Fibroblast of the aortic adventitia (primary cell): ENCODE data around the gene QPRT. TPM values are rescaled to one million over a fixed set of nuclear protein-coding genes. Genes with fewer than 3 reads are reported as not detected.
"Not testable (repeated sequence)": the region's sequence is repeated elsewhere in the genome, so short reads cannot be mapped to it uniquely, and the experiment has no call there.

Source experiments
- DNase-seq: peaks from one replicate; pipeline ENCODE4 v3.0.0-alpha.2; 2010; ENCODE audit warnings: low read depth
- H3K4me3 ChIP-seq: 2 replicates; pipeline ENCODE4 v1.5.1; 2011; ENCODE audit warnings: low read depth, mild to moderate bottlenecking, control low read depth, low read length, moderate library complexity
- CTCF ChIP-seq: IDR thresholded peaks from 2 replicates; pipeline ENCODE4 v1.5.1; 2011; ENCODE audit warnings: mild to moderate bottlenecking, low read length, control low read depth, inconsistent platforms; ENCODE audit not compliant: insufficient read depth
- total RNA-seq: library from RNA; depleted of rRNA; stranded (reverse); fragments of >200 nt; gene quantifications from 2 replicates; pipeline ENCODE4 v1.2.3, GENCODE V29; 2012; ENCODE audit warnings: low replicate concordance

The QPRT gene
- total RNA-seq, 1 donor, result 7.4 TPM

- H3K4me3 ChIP-seq, result no peak overlapping the region
- DNase-seq, result no peak
- no peak for TF ChIP-seq CTCF
Measured at GRCh38 chr16:29686740-29687332, 7.9 kb downstream of the QPRT start.

GRCh38 chr16:29687755-29688154, 8.8 kb downstream of the QPRT start:
- no peak overlapping the region for H3K4me3 ChIP-seq
- TF ChIP-seq CTCF, result no peak

GRCh38 chr16:29688172-29688571, 9.2 kb downstream of the QPRT start:
- no peak for TF ChIP-seq CTCF
- H3K4me3 ChIP-seq, result no peak overlapping the region
- DNase-seq, result no peak

More at GRCh38 chr16:29687755-29688154, 8.8 kb downstream of the QPRT start:
- DNase-seq, result no peak

GRCh38 chr16:29689490-29690351, 10.7 kb downstream of the QPRT start:
- H3K4me3 ChIP-seq, DNase-seq: not testable (repeated sequence)

DNA sequence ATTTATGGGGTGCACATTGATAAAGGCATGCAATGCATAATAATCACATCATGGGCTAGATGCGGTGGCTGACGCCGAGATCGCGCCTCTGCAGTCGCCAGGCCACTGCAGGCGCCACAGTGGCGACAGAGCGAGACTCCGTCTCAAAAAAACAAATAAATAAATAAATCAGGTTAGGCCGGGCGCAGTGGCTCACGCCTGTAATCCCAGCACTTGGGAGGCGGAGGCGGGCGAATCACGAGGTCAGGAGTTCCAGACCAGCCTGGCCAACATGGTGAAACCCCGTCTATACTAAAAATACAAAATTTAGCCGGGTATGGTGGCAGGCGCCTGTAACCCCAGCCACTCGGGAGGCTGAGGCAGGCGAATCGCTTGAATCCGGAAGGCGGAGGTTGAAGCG, 13.6 kb downstream of the QPRT start:
- DNase-seq, result not testable (repeated sequence)

GRCh38 chr16:29694384-29695195, 15.6 kb downstream of the QPRT start:
- H3K4me3 ChIP-seq, result no peak overlapping the region
- no peak for DNase-seq
- TF ChIP-seq CTCF, result no peak

More for the DNA sequence above, 13.6 kb downstream of the QPRT start:
- H3K4me3 ChIP-seq, result not testable (repeated sequence)

GRCh38 chr16:29695675-29696074, 16.7 kb downstream of the QPRT start:
- not testable (repeated sequence) for DNase-seq, H3K4me3 ChIP-seq

DNA sequence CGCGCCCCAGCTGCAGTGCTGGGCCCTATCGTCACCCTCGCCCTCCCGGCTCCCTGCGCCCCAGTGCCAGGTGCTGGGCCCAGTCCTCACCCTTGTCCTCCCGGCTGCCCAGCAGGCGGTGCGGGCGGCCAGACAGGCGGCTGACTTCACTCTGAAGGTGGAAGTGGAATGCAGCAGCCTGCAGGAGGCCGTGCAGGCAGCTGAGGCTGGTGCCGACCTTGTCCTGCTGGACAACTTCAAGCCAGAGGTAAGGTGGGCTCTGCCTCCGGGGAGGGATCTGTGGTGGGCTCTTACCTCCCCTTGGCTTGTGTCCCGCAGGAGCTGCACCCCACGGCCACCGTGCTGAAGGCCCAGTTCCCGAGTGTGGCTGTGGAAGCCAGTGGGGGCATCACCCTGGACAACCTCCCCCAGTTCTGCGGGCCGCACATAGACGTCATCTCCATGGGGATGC, 17.9 kb downstream of the QPRT start:
- no peak overlapping the region for H3K4me3 ChIP-seq

More for the DNA sequence above, 17.9 kb downstream of the QPRT start:
- DNase-seq, result no peak
- TF ChIP-seq CTCF, result no peak
